ENCODE results near the gene STEAP4. TPM values are rescaled to one million over a fixed set of nuclear protein-coding genes. Genes with fewer than 3 reads are reported as not detected.

Gene STEAP4
- total and polyA plus RNA-seq, 7 experiments from 2014 or later = 0.45 to 6.2 TPM; not detected in 5

DNA sequence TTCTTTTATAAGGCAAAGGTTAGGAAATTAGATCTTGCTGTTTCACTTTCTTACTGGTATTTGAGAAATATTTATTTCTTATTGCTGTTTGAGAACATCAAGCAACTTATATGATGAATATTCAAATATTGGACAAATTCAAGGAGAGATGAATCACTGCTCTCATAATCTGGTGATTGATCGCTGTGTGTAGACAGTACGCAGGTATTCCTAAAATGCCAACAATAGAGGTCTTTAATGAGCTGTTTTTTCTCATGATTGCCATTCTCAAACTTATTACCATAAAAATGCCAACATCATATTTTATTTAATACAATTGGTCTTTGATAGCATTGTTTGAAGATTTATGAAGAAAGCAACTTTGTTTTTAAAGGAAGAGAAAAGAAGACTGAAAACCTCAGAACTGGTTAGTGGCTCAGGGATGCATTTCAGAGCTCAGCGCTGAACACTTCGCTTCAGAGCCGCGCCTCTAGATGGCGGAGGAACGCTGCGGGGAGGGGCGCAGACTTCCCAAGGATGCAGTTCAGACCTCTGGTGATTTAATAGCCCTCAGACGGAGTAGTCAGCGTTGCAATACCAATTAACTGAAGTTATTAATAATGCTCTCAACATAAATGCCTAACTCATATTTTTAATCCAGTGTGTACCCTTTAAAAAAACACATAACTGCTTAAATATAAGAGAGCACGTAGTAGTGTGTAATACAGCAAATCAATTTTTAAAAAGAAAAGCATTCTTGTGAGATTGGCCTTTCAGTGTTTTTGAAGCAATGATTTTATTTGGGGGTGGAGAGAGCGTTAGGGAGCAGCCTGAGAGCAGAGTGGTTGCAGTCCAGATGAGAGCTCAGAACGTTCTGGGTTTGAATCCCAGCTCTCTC lies 38.5 kb upstream of the STEAP4 start:
- no peak overlapping the region for H3K4me3 Mint-ChIP-seq
- Histone ChIP-seq H3K36me3 (ENCODE audit: control insufficient read depth in 2 of 3, insufficient read depth in 3 of 3, low read length in 3 of 3) (no peaks in the 10 kb centered on the region), H3K4me3 (ENCODE audit: low read length) (no peak overlapping the region), H3K27me3 (ENCODE audit: control insufficient read depth in 2 of 2, insufficient read depth in 2 of 2, low read length in 2 of 2) (peaks cover 0 to 3% of the 10 kb centered on the region in 2 donors), H3K27ac (ENCODE audit: low read depth, low read length) (no peak overlapping the region), H3K9me3 (ENCODE audit: control insufficient read depth in 2 of 3, low read length in 3 of 3) (no peaks in the 10 kb centered on the region), H3K4me1 (ENCODE audit: control insufficient read depth in 2 of 2, insufficient read depth in 2 of 2, low read length in 2 of 2) (no peaks in the 10 kb centered on the region)
- no peaks in the 10 kb centered on the region for H3K9me3 Mint-ChIP-seq
- no peaks in the 10 kb centered on the region for H3K36me3 Mint-ChIP-seq
- peaks cover 0 to 1% (median 0%) of the 10 kb centered on the region in 7 donors for H3K4me1 Mint-ChIP-seq
- ChIA-PET CTCF (no interaction called here), POLR2A (no interaction called here)
- H3K27ac Mint-ChIP-seq = no peak overlapping the region
- ATAC-seq (peak; percentile 69), DNase-seq (no peak)
- peaks cover 0 to 54% (median 22%) of the 10 kb centered on the region in 5 donors for H3K27me3 Mint-ChIP-seq
- intact Hi-C loops (cut with micrococcal nuclease) = no loop called here

DNA sequence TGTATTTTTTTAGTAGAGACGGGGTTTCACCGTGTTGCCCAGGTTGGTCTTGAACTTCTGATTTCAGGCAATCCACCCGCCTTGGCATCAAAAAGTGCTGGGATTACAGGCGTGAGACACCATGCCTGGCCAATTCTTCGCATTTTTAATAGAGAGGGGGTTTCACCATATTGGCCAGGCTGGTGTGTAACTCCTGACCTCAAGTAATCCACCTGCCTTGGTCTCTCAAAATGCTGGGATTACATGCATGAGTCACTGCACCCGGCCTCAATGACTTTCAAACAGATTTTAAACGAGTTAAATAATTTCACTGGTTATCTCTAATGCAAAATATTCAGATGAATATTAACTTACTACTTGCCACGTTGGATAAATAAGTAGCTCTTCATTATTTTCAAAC lies 37.6 kb upstream of the STEAP4 start:
- intact Hi-C loops (cut with micrococcal nuclease) = no loop called here
- ChIA-PET POLR2A (no interaction called here), CTCF (no interaction called here)
- Histone ChIP-seq H3K36me3 (ENCODE audit: control insufficient read depth in 2 of 3, insufficient read depth in 3 of 3, low read length in 3 of 3) (no peaks in the 10 kb centered on the region), H3K27ac (ENCODE audit: low read depth, low read length) (no peak overlapping the region), H3K9me3 (ENCODE audit: control insufficient read depth in 2 of 3, low read length in 3 of 3) (no peaks in the 10 kb centered on the region), H3K27me3 (ENCODE audit: control insufficient read depth in 2 of 2, insufficient read depth in 2 of 2, low read length in 2 of 2) (peaks cover 0 to 3% of the 10 kb centered on the region in 2 donors), H3K4me3 (ENCODE audit: low read length) (no peak overlapping the region), H3K4me1 (ENCODE audit: control insufficient read depth in 2 of 2, insufficient read depth in 2 of 2, low read length in 2 of 2) (no peaks in the 10 kb centered on the region)
- no peak for DNase-seq
- H3K27me3 Mint-ChIP-seq = peaks cover 0 to 54% (median 22%) of the 10 kb centered on the region in 5 donors
- H3K36me3 Mint-ChIP-seq = no peaks in the 10 kb centered on the region
- H3K4me3 Mint-ChIP-seq = no peak overlapping the region
- no peak for ATAC-seq
- peaks cover 0 to 1% (median 0%) of the 10 kb centered on the region in 7 donors for H3K4me1 Mint-ChIP-seq
- H3K27ac Mint-ChIP-seq = no peak overlapping the region
- no peaks in the 10 kb centered on the region for H3K9me3 Mint-ChIP-seq

DNA sequence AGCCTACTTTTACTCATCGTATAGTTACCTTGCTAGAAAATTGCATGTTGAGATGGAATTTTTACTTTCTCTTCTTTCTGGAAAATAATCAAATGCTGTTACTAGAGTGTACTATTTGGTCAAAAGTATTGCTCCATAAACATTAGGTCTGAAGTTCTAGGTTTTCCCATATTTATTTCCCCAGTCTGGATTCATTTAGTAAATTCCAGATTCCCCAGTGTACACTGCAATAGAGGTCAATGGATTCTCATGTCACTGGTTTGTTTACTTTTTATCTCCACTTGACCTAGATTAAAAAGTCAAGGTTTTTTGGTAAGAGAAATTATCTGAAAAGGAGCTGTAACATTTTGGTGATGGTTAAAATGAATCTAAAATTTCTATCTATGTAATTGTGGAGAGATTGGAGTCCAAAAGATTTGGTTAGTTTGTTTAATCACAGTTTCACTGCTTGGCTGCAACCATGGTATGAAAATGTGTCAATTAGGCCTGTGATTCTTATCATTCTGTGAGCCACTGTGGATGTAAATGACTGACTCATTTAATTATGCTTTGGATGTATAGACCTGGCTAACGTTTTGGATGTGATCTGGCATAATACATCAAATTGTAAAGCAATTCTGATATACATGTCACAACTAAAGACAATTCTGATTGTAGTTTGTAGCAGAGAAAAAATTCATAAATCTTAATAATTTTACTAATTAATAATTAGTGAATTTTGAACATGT lies 32.7 kb upstream of the STEAP4 start:
- H3K27me3 ChIP-seq (ENCODE audit: control insufficient read depth in 2 of 2, insufficient read depth in 2 of 2, low read length in 2 of 2) = peaks cover 0 to 1% of the 10 kb centered on the region in 2 donors
- no peaks in the 10 kb centered on the region for H3K4me1 ChIP-seq (ENCODE audit: control insufficient read depth in 2 of 2, insufficient read depth in 2 of 2, low read length in 2 of 2)
- no peak overlapping the region for H3K27ac ChIP-seq (ENCODE audit: low read depth, low read length)
- Mint-ChIP-seq H3K27ac (no peak overlapping the region), H3K9me3 (no peaks in the 10 kb centered on the region), H3K4me3 (no peak overlapping the region), H3K4me1 (no peaks in the 10 kb centered on the region), H3K27me3 (peaks cover 11 to 43% (median 14%) of the 10 kb centered on the region in 5 donors), H3K36me3 (no peaks in the 10 kb centered on the region)
- intact Hi-C loops (cut with micrococcal nuclease) = no loop called here
- no peak for DNase-seq
- no peaks in the 10 kb centered on the region for H3K9me3 ChIP-seq (ENCODE audit: control insufficient read depth in 2 of 3, low read length in 3 of 3)
- ATAC-seq = no peak
- CTCF ChIA-PET = no interaction called here
- no peak overlapping the region for H3K4me3 ChIP-seq (ENCODE audit: low read length)
- POLR2A ChIA-PET = no interaction called here
- H3K36me3 ChIP-seq (ENCODE audit: control insufficient read depth in 2 of 3, insufficient read depth in 3 of 3, low read length in 3 of 3) = no peaks in the 10 kb centered on the region

DNA sequence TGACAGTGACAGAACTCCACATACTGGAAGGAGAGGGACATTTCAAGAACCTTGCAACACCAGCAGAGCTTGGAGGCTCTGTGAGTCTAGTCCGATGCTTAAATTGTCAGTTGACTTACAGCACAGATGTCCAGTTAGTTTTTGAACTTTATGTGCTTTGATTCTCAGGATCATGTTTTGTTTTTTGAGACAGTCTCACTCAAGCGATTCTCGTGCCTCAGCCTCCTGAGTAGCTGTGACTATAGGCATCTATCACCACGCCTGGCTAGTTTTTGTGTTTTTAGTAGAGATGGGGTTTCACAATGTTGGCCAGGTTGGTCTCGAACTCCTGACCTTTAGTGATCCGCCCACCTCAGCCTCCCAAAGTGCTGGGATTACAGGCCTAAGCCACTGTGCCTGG lies 31.8 kb upstream of the STEAP4 start:
- intact Hi-C loops (cut with micrococcal nuclease) = no loop called here
- DNase-seq = no peak
- ATAC-seq = no peak
- H3K27me3 ChIP-seq (ENCODE audit: control insufficient read depth in 2 of 2, insufficient read depth in 2 of 2, low read length in 2 of 2) = no peaks in the 10 kb centered on the region
- H3K4me3 Mint-ChIP-seq = no peak overlapping the region
- no peaks in the 10 kb centered on the region for H3K36me3 ChIP-seq (ENCODE audit: control insufficient read depth in 2 of 3, insufficient read depth in 3 of 3, low read length in 3 of 3)
- no peaks in the 10 kb centered on the region for H3K4me1 Mint-ChIP-seq
- H3K9me3 Mint-ChIP-seq = no peaks in the 10 kb centered on the region
- H3K36me3 Mint-ChIP-seq = no peaks in the 10 kb centered on the region
- ChIA-PET CTCF (interaction anchor here (0.6 kb wide), 1 partner anchor 15 kb away, joined by 3 read pairs; no protein-coding TSS in a partner anchor), POLR2A (no interaction called here)
- no peak overlapping the region for H3K27ac Mint-ChIP-seq
- H3K27me3 Mint-ChIP-seq = peaks cover 11 to 38% (median 14%) of the 10 kb centered on the region in 5 donors
- H3K4me1 ChIP-seq (ENCODE audit: control insufficient read depth in 2 of 2, insufficient read depth in 2 of 2, low read length in 2 of 2) = no peaks in the 10 kb centered on the region
- H3K9me3 ChIP-seq (ENCODE audit: control insufficient read depth in 2 of 3, low read length in 3 of 3) = no peaks in the 10 kb centered on the region
- no peak overlapping the region for H3K4me3 ChIP-seq (ENCODE audit: low read length)
- no peak overlapping the region for H3K27ac ChIP-seq (ENCODE audit: low read depth, low read length)

DNA sequence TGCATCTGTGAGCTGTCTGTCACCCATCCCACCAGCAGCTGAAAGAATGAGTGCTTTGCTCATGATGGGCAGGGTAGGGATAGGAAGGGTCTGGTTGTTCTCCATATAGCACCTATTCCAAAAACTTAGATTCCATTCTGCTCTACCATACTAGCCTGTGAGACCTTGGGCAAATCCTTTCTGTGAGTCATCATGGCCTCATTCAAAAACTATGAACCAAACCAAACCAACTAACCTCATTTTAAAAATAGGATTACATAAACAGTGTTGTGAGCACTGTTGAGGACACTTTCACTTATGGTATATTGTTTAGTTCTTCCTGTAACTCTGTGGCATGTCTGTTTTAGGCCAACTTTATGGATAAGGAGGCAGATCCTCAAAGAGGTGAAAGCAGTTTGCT lies 30.9 kb upstream of the STEAP4 start:
- ATAC-seq (no peak), DNase-seq (no peak)
- Histone ChIP-seq H3K4me1 (ENCODE audit: control insufficient read depth in 2 of 2, insufficient read depth in 2 of 2, low read length in 2 of 2) (no peaks in the 10 kb centered on the region), H3K9me3 (ENCODE audit: control insufficient read depth in 2 of 3, low read length in 3 of 3) (no peaks in the 10 kb centered on the region), H3K27me3 (ENCODE audit: control insufficient read depth in 2 of 2, insufficient read depth in 2 of 2, low read length in 2 of 2) (no peaks in the 10 kb centered on the region), H3K4me3 (ENCODE audit: low read length) (no peak overlapping the region), H3K27ac (ENCODE audit: low read depth, low read length) (no peak overlapping the region), H3K36me3 (ENCODE audit: control insufficient read depth in 2 of 3, insufficient read depth in 3 of 3, low read length in 3 of 3) (no peaks in the 10 kb centered on the region)
- ChIA-PET CTCF (interaction anchor here (0.6 kb wide), 1 partner anchor 14 kb away, joined by 3 read pairs; no protein-coding TSS in a partner anchor), POLR2A (no interaction called here)
- H3K36me3 Mint-ChIP-seq = no peaks in the 10 kb centered on the region
- H3K27ac Mint-ChIP-seq = no peak overlapping the region
- intact Hi-C loops (cut with micrococcal nuclease) = no loop called here
- H3K9me3 Mint-ChIP-seq = no peaks in the 10 kb centered on the region
- H3K27me3 Mint-ChIP-seq = peaks cover 6 to 33% (median 14%) of the 10 kb centered on the region in 5 donors
- no peaks in the 10 kb centered on the region for H3K4me1 Mint-ChIP-seq
- no peak overlapping the region for H3K4me3 Mint-ChIP-seq

DNA sequence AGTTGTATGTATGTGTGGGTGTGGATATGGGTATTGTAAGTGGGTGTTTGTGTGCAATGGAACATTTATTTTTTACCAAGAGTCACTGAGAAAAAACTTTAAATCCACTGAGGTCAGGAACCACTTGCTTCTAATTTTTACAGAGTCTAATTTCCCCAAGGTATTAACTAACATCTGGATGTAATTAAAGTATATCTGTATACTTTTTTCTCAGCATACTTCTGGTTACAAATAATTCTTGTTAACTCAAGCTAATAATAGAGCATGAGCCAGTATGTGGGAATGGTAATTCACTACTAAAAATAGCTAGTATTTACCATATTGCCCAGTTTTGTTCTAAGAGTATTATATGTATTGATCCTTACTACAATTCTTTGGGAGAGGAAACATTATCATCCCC lies 24.6 kb upstream of the STEAP4 start:
- Mint-ChIP-seq H3K4me1 (no peaks in the 10 kb centered on the region), H3K27ac (no peak overlapping the region), H3K36me3 (no peaks in the 10 kb centered on the region), H3K9me3 (no peaks in the 10 kb centered on the region), H3K4me3 (no peak overlapping the region), H3K27me3 (peaks cover 0 to 19% (median 11%) of the 10 kb centered on the region in 5 donors)
- Histone ChIP-seq H3K27ac (ENCODE audit: low read depth, low read length) (no peak overlapping the region), H3K27me3 (ENCODE audit: control insufficient read depth in 2 of 2, insufficient read depth in 2 of 2, low read length in 2 of 2) (no peaks in the 10 kb centered on the region), H3K36me3 (ENCODE audit: control insufficient read depth in 2 of 3, insufficient read depth in 3 of 3, low read length in 3 of 3) (no peaks in the 10 kb centered on the region), H3K4me1 (ENCODE audit: control insufficient read depth in 2 of 2, insufficient read depth in 2 of 2, low read length in 2 of 2) (no peaks in the 10 kb centered on the region), H3K4me3 (ENCODE audit: low read length) (no peak overlapping the region), H3K9me3 (ENCODE audit: control insufficient read depth in 2 of 3, low read length in 3 of 3) (no peaks in the 10 kb centered on the region)
- intact Hi-C loops (cut with micrococcal nuclease) = no loop called here
- ChIA-PET CTCF (no interaction called here), POLR2A (no interaction called here)
- ATAC-seq (no peak), DNase-seq (no peak)

Data from naive thymus-derived CD4-positive, alpha-beta T cell (primary cell).